ENCODE results near the gene CDH23.
"Not testable (repeated sequence)": the region's sequence is repeated elsewhere in the genome, so short reads cannot be mapped to it uniquely, and the experiment has no call there.

CDH23 gene

GRCh38 chr10:71396711-71397295 is at the start of gene CDH23:
CDH23 (plus strand) TSS chr10:71396920; CDS start chr10:71439832, 42,912 bp downstream.
- DNase-seq (ENCODE audit: low read depth, low spot score), result no peak

DNA sequence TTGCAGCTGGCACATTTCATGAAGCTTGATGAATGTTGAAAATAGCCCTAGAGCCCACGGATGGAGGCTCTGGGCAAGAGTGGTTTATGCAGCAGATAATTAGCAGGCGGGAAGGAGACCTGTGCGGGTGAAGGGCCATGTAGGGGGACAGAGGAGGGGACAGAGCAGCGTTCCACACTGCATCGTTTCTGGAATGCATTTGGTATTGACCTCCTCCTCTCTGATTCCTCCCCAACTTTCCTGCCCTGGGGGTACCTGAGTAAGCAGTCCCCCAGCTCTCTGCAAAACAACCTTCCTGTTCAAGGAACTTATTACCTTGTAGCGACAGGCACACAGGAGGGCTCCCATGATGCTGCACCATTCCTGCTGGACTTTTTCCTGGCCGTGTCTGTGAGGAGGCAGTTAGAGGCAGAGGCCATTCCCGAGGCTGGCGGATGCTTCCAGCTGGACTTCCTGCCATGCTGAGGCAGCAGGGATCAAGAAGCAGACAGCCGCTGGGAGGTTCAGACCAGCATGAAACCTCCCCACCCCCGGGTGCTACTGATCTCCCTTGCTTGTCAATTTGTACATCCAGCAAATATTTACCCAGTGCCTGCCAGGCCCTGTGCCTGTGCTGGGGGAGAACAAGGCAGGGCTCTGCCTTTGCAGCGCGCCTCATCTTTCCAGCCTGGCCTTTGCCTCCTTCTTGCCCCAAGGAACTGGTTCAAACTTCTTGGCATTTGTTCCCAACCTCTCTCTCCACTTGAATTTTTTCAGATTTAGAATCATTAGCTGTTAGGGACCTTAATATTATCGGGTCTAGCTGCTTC is 48.9 kb upstream of the CDH23 start:
- DNase-seq (ENCODE audit: low read depth, low spot score), result no peak

DNA sequence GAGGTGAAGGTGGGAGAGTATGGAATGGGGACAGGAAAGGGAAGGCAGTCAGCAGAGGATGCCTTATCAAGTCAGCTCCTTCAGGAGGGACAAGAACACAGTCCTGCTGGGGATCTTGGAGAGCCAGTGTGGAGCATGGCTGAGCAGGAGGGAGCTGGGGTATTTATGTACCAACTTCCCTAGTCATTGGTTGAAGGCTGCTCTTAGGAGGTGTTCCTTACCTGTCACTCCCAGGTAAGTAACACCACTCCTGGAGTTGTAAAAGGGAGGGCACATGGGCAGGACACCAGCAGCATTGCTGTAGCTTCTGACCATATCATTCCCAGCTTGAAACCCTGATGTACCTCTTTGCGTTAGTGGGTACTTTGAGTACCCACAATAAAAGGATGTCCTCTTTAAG is 47.9 kb upstream of the CDH23 start:
- no peak for DNase-seq (ENCODE audit: low read depth, low spot score)

DNA sequence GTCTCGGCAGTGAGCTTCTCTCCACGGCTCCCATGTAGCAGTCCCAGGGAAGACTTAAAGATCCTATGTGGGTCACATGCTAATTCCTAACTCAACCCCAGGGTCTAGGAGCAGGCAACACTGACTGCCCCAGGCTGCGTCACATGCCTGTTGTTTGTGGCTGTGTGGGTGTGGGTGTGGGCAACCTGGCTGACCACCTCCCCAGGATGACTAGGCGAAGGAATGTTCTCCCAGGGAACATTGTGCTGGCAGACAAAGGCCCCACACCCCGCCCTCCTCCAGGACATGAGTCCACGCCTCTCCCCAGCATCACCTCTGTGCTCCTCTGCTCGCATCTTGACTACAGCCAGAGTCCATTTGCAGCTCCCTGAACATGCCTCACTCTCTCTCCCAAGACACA is 47.3 kb upstream of the CDH23 start:
- no peak for DNase-seq (ENCODE audit: low read depth, low spot score)

DNA sequence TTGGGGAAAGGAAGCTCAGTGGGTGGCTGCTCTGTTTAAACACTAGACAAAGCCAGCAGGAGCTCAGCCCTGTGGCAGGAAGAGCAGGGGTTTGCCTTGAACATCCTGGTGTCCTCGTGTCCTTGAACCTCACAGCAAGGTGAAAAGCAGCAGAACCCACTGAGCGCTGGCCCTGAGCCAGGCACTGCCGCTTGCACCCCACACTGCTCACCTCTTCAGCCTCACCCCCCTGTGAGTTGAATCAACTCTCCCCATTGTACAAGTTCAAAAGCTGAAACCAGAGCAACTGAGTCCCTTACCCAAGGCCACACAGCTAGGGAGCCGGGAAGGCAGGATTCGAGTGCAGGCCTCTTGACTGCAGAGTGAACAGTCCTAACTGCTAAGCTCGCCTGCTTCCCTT is 45.6 kb upstream of the CDH23 start:
- DNase-seq (ENCODE audit: low read depth, low spot score), result no peak

GRCh38 chr10:71351628-71352319 is 44.9 kb upstream of the CDH23 start:
- no peak for DNase-seq (ENCODE audit: low read depth, low spot score)

- no peak for DNase-seq (ENCODE audit: low read depth, low spot score)
Observed at GRCh38 chr10:71353639-71354038, 43.1 kb upstream of the CDH23 start.

- DNase-seq (ENCODE audit: low read depth, low spot score), result no peak
Observed at GRCh38 chr10:71354776-71355175, 41.9 kb upstream of the CDH23 start.

DNA sequence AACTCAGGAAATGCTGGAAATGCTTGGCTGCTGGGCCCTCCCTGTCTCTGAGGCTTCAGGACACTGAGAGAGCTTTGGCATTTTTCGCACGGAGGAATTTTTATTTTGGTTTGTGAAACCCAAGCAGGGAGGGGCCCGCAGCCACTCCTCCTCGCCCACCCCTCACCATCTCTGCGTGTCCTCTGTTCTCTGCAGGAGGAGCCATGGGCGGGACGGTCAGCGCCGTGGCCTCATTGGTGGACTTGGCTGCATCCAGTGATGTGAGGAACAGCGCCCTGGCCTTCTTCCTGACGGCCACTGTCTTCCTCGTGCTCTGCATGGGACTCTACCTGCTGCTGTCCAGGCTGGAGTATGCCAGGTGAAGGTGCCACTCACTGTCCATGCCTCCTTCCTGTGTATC is 40.8 kb upstream of the CDH23 start:
- no peak for DNase-seq (ENCODE audit: low read depth, low spot score)

- no peak for DNase-seq (ENCODE audit: low read depth, low spot score)
Observed at GRCh38 chr10:71357792-71358265, 38.9 kb upstream of the CDH23 start.

- DNase-seq (ENCODE audit: low read depth, low spot score), result no peak
Observed at GRCh38 chr10:71358277-71358676, 38.4 kb upstream of the CDH23 start.

DNA sequence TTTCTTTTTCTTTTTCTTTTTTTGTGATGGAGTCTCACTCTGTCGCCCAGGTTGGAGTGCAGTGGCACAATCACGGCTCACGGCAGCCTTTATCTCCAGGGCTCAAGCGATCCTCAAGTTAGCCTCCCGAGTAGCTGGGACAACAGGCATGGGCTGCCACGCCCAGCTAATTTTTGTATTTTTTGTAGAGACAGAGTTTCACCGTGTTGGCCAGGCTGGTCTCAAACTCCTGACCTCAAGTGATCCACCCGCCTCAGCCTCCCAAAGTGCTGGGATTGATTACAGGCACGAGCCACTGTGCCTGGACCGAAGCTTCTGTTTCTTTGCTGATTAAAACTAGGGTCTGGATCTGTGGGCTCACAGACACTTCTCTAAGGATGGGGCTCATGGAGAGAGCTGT is 37.8 kb upstream of the CDH23 start:
- not testable (repeated sequence) for DNase-seq (ENCODE audit: low read depth, low spot score)

- DNase-seq (ENCODE audit: low read depth, low spot score), result no peak
Observed at GRCh38 chr10:71359364-71360046, 37.2 kb upstream of the CDH23 start.

GRCh38 chr10:71360735-71361134 is 36.0 kb upstream of the CDH23 start:
- no peak for DNase-seq (ENCODE audit: low read depth, low spot score)

- DNase-seq (ENCODE audit: low read depth, low spot score), result no peak
Observed at GRCh38 chr10:71361581-71361980, 35.1 kb upstream of the CDH23 start.

- no peak for DNase-seq (ENCODE audit: low read depth, low spot score)
Observed at GRCh38 chr10:71362141-71362540, 34.6 kb upstream of the CDH23 start.

- DNase-seq (ENCODE audit: low read depth, low spot score), result no peak
Observed at GRCh38 chr10:71363936-71364335, 32.8 kb upstream of the CDH23 start.

DNA sequence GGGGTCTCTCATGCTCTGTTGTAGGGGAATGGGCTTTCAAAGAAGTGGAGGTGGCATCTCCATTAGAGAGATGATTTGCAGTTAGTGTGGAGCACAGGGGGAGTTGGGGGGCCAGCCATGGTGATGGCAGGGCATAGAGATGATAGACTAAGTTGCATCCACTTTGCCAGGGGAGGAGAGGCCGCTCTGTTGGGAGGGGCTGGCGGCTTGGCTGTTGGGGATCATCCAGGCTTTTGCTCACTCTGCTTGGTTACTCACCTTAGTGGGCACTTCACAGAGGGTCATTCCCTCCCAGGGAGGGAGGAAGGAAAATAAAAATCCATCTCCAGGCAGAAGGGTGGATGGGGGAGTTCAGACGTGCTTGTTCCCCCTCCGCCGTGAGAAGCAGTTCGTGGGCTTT is 31.4 kb upstream of the CDH23 start:
- no peak for DNase-seq (ENCODE audit: low read depth, low spot score)

- no peak for DNase-seq (ENCODE audit: low read depth, low spot score)
Observed at GRCh38 chr10:71366690-71367089, 30.0 kb upstream of the CDH23 start.

GRCh38 chr10:71367271-71367670 is 29.4 kb upstream of the CDH23 start:
- DNase-seq (ENCODE audit: low read depth, low spot score), result no peak

GRCh38 chr10:71368176-71368575 is 28.5 kb upstream of the CDH23 start:
- DNase-seq (ENCODE audit: low read depth, low spot score), result no peak

DNA sequence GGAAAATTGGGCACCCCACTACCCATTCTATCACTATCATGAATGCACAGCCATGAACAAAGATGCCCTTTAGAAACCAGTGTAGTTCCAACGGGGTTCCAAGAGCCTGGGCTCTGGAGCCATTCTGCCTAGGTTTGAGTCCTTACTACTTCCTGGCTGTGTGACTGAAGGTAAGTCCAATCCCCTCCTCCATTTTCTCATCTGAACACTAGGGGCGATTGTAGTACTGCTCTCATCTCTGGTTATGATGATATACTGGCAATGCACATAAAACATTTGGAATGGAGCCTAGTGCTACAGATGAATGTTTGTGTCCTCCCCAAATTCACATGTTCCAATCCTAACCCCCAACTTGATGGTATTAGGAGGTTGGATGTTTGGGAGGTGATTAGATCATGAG is 28.1 kb upstream of the CDH23 start:
- DNase-seq (ENCODE audit: low read depth, low spot score), result no peak

All from activated CD4-positive, CD25-positive, alpha-beta regulatory T cell treated with anti-CD3 and anti-CD28 coated beads, Interleukin-2, amount 50 U/mL, for 16 hours (primary cell).